ENCODE measurements around the gene CD38.

The CD38 gene

DNA sequence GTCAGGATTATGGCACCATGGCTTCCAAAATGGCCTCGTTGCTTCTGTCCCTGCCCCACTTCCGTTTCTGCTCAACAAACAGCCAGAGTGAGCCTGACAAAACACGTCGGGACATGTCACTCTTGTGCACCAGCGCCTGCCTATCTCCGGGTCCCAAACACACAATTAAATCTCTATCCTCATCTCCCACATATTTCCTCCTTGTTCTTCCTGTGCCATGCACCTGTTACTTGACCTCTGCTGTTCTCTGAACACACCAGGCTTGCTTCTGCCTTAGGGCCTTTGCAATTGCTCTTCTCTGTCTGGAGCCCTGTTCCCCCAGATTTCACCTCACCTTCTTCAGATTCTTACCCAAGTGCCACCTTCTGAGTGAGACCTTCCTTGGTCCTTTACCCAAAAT is 12.7 kb upstream of the CD38 start:
- no peak for DNase-seq

DNA sequence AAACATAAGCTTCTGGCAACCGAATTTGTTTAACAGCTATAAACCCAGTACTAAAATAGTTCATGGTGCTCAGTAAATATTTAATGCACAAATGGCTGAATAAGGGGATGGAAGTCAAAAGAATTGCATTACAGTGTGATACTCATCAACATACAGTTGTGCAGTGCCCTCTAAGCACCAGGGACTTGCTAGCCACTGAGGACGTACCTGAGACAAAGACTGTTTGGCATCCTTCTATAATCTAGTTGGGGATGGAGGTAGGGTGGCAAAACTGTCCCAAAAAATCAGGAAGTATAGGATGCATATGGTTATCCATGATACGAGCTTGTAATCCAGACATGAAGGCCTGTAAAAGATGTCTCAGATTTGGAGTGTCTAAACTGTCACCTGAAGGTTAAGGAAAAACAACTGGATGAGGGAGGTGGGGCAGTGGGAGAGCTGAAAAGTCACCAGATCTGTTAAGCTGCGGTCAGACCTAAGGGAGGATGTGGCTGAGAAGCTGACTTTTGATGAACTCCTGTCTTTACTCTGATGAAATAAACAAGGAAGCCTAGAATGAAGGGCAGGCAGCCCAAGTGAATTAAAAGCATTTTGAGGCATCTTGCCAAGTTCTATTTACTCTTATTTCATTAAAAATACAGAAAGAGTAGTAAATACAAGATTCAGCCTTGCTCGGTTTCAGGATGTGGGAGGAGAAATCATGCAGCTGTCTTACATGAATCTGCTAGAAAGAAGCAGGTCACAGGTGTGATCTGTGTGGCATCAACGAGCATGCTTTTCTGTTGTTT is 12.0 kb upstream of the CD38 start:
- no peak for DNase-seq

DNA sequence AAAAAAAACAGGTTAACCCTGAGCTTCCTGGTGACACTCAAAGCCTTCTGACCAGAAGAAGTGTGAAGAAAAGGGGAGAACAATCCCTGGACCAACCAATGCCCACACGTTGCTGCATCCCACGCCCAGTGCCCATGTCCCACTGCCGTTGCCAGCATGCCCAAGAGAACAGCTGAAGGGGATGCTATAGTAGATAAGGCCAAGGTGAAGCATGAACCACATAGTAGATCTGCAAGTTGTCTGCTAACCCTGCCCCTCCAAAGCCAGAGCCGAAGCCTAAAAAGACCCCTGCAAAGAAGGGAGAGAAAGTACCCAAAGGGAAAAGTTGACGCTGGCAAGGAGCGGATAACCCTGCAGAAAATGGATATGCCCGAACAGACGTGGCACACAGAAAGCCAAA is 11.3 kb upstream of the CD38 start:
- DNase-seq: no peak

DNA sequence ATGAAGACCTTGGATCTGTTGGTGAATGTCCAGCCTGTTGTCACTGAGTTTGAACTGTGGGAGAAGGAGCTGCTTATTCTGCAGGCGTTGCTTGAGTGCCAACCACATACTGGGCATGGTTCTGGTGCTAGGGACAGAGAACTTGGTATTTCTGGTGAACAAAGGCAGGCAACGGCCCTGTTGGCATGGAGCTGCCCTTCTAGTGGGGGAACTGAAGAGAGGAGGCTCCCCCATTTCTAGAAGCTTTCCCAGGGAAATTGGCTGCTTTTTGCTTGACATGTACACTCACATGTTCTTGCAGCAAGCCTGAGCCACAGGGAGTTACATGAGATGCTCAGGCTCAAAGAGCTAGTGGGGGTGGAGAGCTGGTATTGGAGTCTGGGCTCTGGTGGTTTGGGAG is 8.9 kb upstream of the CD38 start:
- no peak for DNase-seq

DNA sequence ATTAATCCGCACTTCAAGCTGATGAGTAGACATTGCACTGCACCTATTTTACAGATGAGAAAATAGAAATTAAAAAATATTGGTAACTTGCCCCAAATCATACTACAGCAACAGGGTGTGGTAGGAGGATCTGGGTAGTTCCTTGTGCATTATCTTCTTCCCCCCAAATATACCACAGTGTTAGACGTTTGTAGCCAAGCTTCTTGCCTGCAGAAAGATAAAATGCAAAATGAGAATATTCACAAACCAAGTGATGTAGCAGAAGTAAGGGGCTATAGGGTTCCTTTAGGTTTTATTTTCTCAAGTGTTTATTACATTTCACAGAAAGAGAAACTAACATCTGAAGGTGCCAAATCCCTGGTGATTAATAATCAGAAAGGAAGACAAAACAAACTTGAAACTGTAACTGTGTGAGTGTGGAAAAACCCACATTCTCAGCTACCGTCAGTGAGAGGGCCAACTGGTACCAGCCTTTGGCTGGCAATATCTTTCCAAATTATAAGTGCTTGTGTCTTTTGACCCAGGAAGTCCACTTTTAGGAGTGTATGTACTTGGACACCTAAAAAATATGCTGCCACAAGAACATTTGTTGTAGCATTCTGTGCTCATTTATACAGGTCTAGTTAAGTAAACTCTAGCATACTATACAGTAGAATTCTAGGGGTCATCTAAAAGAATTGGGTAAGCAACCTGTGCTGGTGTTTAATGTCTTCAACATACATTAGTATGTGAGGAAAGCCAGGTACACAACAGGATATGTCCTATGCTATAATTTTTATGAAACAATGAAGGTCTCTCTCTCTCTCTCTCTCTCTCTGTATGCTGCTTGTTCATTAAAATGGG is 6.7 kb upstream of the CD38 start:
- no peak for DNase-seq

DNA sequence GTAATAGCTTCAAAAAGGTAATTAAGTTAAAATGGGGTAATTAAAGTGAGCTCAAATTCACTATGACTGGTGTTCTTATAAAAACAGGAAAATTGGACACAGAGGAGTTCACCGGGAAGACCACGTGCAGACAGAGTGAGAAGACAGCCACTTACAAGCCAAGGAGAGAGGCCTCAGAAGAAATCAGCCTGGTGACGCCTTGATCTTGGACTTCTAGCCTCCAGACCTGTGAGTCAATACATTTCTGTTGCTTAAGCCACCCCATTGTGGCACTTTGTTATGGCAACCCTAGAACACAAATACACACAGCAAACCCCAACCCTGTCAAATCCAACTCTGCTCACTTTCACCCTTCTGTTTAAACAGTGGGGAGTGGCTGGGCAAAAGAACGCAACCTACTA is 4.1 kb upstream of the CD38 start:
- DNase-seq: no peak

DNA sequence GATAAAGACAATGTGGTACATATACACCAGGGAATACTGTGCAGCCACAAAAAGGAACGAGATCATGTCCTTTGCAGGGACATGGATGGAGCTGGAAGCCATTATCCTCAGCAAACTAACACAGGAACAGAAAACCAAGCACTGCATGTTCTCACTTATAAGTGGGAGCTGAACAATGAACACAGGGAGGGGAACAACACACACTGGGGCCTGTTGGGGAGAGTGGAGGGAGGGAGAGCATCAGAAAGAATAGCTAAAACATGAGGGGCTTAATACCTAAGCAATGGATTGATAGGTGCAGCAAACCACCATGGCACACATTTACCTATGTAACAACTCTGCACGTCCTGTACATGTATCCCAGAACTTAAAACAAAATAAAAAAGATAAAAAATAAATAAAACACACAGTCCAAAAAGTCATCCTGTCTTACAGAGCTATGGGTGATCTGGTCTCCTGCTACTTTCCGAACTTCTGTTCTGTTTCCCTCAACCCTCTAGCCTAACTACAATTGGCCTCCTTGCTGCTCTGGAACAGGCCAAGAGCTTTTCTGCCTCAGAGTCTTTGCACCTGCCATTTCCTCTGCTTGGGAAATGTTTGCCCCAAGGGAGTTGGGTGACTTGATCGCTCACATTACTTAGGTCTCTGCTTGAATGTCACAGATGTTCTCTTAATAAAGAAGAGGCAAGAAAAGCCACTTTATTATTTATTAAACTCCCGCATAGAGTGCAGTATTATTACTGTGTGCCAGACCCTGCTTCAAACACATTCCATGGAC is 1.1 kb upstream of the CD38 start:
- no peak for DNase-seq

DNA sequence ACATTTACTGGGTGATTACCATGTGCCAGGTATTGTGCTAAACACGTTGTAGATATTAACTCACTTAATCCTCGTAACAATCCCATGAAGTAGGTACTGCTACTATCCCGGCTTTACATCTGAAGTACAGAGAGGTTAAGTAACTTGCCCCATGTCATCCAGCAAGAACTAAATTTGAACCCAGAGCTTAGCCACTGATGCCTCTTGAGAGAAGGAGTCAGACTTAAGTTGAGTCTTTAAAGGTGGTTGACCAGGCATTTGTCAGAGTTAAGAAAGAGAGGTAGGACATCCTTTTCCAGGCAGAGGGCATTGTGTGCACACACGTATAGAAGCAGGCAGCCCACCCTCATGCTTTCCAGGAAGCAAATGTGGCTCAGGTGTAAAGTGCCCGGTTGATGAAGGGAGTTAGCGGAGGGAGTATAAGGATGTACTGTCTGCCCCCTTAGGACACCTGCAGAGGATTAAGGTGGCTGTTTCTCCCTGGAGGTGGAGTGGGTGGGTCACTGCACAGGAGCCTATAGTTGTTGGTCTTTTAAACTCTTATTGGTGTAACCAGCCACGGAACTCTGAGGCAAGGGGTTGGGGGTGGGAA is 335 bp upstream of the CD38 start:
- DNase-seq: no peak

DNA sequence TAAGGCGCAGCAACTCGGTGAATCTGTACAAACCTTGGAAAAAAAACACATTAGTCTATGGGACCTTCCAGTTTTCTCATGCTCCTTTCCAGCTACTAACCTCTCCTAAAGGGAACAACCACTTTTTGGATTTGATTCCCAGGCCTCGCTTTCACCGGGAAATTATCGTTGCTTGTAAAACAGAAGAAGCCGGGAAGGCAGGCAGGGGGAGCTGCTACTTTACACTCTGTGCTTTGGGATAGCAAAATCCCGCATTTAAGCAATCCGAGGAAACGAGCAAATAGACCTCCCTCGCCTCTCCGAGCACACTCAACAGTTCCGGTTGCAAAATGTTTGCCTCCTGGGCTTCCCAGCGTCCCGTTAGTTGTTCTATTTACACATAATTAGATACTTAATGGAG is 1.2 kb downstream of the CD38 start:
- peak; percentile 51 for DNase-seq

DNA sequence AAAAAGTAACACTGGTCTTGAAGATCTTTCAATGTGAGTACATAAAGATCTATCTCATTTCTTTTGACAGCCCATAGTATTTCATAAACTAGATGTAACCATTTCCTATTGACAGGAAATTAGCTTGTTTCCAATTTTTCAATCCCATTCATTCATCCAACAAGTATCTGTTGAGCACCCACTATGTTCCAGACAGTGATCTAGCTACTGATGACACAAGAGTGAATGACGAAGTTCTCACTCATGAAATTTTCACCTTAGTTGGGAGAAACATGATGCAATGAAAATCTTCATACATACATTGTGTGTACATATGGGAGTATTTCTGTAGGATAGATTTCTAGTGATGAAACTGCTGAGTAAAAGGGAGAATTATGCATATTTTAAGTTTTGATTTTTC is 1.7 kb downstream of the CD38 start:
- DNase-seq: no peak

DNA sequence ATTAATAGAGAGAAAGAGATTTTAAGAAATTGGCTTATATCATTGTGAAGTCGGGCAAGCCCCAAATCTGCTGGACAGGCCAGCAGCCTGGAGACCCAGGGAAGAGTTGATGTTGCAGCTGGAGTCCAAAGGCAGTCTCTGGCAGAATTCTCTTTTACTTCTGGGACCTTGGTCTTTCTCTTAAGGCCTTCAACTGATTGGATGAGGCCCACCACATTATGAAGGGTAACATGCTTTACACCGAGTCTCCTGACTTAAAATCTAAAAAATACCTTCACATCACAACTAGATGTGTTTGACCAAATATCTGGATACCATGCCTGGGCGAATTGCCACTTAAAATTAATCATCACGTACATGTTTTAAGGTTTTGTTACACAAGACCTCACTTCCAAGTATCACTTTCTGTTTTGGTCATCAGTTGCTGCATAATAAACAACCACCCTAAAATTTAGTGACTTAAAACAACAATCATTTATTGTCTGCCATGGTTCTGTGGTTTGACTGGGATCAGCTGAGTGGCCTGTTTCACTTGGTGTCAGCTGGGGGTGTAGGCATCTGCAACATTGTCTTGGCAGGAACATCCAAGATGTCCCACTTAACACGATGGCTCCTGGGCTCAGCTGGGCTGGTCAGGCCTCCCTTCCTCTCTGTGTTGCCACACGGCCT is 3.4 kb downstream of the CD38 start:
- DNase-seq: no peak

DNA sequence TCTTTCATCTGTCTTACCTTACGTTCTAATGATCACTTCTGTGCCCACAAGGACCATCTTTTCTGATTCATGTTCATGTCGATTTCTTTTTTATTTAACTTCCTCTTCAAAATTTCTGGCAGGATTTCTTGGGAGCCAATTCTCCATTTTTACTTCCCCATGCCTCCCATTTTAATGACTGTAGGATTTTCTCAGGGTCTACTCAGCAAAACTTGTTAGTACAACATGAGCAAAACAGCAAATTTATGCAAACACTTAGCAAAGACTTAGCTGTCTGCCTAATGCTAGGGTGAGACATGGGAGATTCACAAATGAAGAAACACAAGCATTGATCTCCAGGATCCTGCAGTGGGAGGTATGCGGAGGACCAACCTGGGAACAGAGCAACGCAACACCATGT is 5.5 kb downstream of the CD38 start:
- DNase-seq: no peak

DNA sequence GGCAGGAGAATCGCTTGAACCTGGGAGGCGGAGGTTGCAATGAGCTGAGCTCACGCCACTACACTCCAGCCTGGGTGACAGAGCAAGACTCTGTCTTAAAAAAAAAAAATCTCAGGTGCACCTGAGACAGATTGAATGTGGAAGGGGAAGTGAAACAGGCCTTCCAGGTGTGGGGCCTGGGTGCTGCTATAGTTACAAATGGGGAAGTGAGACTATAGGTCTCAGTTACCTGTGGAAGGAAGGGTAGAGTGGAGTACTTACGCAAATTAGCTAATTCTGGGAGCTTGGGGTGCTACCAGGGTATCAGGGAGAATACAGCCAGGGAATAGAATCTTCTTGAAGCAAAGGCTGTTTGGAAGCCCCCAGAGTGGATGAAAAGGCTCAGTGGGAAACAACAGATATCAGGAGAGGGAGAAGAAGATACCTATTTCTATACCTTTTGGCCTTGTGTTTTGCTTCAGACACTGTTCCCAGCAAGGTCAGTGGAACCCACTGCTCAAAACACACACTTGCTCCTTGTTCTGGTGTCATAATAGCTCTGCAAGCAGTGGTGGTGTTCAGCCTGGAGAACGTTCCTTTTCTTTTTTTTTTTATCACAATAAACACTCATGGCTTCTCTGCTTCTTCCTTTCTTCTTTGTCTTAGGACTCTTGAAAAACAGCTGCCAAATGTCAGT is 7.0 kb downstream of the CD38 start:
- no peak for DNase-seq

DNA sequence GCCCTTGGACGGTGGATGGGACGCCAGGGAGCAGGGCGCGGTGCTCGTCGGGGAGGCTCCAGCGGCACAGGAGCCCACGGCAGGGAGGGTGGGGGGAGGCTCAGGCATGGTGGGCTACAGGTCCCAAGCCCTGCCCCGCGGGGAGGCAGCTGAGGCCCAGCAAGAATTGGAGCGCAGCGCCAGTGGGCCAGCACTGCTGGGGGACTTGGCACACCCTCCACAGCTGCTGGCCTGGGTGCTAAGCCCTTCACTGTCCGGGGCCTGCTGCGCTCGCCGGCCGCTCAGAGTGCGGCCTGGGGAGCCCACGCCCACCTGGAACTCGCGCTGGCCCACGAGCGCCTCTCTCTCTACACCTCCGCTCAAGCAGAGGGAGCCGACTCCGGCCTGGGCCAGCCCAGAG is 8.6 kb downstream of the CD38 start:
- DNase-seq: no peak

DNA sequence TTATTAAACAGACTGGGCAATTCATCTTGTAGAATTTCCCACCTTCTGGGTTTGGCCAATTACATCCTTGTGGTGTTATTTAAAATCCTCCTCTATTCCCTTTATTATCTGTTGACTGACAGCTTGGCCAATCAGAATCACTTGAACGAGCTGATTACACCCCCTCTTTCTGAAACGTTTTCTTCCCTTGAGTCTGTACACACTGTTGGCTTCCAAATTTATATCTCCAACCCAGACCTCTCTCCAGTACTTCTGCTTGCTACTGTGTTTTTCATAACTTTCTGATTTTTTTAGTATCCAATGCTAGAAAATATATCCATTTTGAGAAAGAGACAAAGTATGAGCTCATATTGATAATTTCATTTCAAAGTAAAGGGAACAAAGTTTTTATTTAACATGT is 14.8 kb downstream of the CD38 start:
- DNase-seq: no peak

DNA sequence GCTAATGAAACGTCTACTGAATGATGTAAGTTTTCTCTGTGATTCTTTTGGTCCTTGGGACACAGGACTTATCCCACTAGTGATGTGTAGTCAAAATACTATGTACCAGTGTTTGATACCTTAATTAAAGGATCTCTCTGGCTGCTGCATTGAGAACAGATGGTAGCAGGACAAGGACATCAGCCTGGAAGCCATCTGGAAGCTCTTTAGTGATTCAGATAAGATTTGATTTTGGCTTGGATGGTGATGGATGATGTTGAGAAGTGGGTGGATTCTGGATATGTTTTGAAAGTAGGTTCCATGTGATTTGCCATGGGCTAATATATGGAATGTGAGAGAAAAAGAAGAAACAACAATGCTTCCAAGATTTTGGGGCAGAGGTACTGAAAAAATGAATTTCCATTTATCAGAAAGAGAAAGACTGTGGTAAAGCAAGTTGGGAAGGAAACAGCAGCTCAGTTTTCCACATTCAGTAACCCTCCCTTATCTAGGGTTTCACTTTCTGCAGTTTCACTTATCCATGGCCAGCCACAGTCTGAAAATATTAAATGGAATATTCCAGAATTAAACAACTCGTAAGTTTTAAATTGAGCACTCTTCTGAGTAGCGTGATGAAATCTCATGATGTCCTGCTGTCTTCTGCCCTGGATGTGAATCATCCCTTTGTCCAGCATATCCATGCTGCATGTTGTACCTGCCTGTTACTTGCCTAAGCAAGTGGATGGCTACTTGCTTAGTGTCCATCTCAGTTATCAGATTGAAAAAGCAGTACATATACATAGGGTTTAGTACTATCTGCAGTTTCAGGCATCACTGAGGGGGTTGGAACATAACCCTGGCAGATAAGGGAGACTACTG is 15.6 kb downstream of the CD38 start:
- no peak for DNase-seq

DNA sequence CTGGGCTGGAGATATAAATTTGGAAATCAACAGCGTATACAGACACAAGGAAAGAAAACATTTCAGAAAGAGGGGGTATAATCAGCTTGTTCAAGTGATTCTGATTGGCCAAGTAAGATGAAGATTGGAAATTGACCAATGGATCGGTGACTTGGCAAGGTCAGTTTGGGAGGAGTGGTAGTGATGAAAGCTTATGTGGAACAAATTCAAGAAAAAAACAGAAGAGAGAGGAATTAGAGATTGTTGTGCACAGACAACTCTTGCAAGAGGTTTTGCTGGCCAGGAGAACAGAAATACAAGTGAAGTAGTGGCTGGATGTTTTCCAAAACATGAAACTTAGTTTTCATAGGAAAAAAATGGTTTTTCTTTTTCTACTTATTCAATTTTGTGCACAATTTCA is 16.3 kb downstream of the CD38 start:
- DNase-seq: no peak

DNA sequence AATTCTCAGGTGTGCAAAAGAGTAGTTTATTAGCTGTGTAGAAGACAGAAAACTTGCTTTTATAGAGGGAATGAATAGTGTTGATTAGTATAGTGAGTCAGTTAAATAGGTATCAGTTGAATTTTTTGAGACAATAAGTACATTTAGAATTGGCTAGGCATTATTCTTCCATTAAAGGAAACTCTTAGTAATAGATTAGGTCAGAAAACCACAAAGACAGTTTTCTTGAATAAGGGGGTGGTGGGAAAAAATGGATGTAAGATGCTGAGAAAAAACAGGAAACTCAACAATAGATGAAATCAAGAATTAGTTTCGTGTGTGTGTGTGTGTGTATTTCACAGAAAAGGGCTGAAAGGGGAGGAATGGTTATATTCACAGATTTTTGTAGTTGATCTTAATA is 16.8 kb downstream of the CD38 start:
- no peak for DNase-seq

DNA sequence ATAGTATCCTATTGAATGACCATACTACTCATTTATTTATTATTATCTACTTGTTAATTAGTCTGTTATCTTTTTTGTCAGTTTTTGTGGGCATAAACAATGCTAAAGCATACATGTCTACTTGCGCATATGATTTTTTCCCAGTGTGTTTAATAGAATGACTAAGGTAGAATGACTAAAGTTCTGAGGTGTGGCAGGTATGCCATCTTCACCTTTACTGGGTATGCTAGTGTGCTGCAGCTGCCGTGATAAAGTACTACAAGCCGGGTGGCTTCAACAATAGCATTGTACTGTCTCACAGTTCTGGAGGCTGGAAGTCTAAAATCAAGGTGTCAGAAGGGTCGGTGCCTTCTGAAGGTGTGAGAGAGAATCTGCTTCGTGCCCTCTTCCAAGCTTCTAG is 19.2 kb downstream of the CD38 start:
- DNase-seq: no peak

DNA sequence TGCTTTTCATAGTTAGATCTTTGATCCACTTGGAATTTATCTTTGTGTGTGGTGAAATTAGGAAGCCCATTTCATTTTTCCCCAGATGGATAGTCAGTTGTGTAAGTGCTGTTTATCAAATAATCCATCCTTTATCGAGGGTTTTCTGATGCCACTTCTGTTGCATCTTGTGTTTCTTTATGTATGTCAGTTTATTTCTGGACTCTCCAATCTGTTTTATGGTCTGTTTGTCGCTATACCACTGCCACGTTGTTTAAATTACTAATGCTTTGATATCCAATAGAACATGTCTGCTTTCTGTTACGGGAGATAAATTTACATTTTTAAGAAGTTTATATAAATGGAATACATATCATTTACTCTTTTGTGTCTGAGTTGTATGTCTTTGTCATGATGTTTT is 21.0 kb downstream of the CD38 start:
- no peak for DNase-seq

DNA sequence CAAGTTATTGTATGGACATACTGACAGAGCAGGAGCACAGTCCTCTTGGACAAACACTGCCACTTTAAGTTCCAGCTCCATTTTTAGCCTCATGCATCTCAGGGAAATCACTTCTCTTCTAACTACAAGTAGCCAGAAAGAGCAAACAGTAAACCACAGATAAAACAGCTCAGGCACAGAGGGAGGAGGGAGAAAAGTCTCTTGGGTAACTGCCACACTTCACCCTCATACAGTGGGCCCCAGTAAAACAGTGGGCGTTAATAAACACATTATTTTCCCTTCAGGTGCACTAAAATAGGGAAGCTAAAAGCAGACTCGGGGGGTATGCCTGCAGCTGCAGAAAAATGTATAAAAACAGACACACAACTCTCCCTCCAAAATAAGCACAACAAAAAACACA is 21.6 kb downstream of the CD38 start:
- no peak for DNase-seq

All from 8988T (cell line).